Embryonic facial prominence (tissue), 1 donor: ENCODE results near the gene MYO9B.
"Not testable (repeated sequence)": the region's sequence is repeated elsewhere in the genome, so short reads cannot be mapped to it uniquely, and the experiment has no call there.

Experiments
- DNase-seq: peaks from one replicate; pipeline ENCODE4 v3.0.0-alpha.2; 2016; ENCODE audit errors: extremely low spot score

Gene MYO9B

DNA sequence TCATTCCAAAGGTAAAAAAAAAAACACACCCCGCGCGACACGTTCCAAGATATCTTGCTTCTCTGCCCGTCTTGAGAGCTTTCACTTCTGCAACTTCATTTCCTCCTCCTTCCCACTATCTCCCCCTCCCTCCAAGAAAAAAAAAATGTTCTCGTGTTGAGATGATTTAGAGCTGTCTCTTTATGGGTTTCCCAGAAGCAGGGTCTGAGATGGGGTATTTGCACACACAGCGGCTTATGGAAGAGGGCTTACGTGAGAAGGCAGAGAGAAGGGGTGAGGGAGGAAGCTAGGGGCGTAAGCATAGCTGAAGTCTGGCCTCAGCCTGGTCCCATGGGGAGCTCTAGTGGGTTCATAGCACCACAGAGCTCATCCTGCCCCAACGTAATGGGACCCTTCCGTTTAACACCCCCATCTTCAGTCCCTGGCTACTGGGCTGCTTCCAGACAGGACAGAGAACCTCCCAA lies 108.3 kb downstream of the MYO9B start:
- no peak for DNase-seq

DNA sequence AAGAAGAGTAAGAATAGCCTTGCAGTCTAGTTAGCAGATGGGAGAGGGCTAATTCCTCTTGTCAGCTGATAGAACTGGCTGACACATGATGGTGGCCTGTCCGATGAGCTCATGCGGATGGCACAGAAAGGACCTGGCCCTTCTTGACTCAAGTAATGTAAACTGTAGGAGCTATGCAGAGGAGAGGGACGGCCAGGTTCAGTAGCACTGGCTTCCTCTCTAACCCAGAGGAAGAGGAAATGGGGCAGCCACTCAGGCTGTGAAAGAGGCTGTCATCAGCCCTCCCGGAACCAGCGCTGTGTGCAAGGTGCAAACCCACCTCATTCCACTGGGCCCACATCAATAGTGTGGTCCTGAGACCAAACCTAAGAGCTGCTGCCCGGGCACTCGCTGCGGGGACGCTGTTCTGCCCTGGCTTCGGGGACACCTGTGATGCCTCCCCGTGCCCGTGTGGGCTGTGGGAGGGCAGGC lies 108.8 kb downstream of the MYO9B start:
- no peak for DNase-seq

DNA sequence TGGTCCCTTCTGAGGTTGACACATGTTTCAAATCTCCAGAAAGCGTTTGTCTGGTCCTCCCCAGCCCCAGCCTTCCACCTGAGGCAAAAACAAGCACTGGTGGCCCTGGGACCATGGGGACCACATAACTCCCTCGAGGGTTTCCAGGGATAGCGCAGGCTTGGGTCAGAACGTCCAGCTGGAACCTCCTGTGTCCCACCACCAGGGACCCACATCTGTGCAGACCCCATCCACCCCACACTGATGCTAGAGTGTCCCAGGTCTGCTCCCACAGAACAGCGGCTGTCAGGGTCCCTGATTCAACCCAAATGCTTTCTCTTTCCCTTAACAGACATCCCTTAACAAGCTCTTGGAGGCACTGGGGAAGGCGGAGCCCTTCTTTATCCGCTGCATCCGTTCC lies 110.0 kb downstream of the MYO9B start:
- no peak for DNase-seq

DNA sequence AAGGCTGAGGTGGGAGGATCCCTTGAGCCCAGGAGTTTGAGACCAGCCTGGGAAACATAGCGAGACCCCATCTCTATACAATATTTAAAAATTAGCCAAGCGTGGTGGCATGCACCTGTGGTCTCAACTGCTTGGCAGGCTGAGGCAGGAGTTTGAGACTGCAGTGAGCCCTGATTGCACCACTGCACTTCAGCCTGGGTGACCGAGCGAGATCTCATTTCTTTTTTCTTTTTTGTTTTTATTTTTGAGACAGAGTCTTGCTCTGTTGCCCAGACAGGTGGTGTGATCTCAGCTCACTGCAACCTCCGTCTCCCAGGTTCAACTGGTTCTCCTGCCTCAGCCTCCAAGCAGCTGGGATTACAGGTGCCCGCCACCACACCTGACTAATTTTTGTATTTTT lies 116.2 kb downstream of the MYO9B start:
- not testable (repeated sequence) for DNase-seq

DNA sequence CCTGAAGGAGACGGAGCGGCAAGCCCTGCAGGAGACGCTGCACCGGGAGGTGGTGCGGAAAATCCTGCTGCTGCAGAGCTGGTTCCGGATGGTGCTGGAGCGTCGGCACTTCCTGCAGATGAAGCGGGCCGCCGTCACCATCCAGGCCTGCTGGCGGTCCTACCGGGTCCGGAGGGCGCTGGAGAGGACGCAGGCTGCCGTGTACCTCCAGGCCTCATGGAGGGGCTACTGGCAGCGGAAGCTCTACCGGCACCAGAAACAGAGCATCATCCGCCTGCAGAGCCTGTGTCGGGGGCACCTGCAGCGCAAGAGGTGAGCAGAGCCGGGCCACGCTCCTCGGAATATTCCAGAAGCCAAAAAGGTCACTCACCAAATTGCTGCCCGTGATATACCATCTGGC lies 117.2 kb downstream of the MYO9B start:
- DNase-seq = no peak

DNA sequence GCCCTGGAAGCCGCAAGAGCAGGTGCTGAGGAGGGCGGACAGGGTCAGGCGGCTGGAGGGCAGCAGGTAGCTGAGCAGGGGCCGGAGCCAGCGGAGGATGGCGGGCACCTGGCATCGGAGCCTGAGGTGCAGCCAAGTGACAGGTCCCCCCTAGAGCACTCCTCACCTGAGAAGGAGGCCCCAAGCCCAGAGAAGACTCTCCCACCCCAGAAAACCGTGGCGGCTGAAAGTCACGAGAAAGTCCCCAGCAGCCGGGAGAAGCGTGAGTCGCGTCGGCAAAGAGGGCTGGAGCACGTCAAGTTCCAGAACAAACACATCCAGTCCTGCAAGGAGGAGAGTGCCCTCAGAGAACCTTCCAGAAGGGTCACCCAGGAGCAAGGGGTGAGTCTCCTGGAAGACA lies 119.0 kb downstream of the MYO9B start:
- DNase-seq = no peak

DNA sequence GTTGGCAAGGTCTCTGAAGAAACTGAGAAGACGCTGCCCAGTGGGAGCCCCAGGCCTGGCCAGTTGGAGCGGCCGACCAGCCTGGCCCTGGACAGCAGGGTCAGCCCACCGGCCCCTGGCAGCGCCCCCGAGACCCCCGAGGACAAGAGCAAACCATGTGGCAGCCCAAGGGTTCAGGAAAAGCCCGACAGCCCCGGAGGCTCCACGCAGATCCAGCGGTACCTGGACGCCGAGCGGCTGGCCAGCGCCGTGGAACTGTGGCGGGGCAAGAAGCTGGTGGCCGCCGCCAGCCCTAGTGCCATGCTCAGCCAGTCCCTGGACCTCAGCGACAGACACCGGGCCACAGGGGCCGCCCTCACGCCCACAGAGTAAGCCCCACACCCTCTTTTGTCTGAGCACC lies 119.5 kb downstream of the MYO9B start:
- no peak for DNase-seq

DNA sequence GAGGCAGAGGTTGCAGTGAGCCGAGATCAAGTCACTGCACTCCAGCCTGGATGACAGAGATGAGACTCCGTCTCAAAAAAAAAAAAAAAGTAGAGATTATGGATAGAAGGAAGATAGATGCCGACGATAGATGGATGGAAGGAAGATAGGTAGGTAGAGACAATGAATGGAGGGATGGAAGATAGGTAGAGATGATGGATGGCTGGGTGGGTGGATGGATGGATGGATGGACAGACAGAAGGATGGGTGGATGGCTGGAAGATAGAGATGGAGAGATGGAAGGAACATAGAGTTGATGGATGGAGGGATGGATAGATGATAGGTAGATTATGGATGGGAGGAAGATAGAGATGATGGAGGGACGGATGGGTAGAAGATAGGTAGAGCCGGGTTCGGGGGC lies 121.0 kb downstream of the MYO9B start:
- no peak for DNase-seq

DNA sequence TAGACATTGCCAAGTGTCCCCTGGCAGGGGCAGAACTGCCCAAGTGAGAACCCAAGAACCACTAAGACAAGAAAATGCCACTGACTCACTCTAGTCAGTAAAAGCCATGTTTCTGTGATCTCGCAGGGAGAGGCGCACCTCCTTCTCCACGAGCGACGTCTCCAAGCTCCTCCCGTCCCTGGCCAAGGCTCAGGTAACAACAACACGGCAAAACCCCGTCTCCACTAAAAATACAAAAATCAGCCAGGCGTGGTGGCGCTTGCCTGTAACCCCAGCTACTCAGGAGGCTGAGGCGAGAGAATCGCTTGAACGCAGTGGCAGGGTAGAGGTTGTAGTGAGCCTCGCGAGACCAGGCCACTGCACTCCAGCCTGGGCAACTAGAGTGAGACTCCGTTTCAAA lies 122.1 kb downstream of the MYO9B start:
- no peak for DNase-seq

DNA sequence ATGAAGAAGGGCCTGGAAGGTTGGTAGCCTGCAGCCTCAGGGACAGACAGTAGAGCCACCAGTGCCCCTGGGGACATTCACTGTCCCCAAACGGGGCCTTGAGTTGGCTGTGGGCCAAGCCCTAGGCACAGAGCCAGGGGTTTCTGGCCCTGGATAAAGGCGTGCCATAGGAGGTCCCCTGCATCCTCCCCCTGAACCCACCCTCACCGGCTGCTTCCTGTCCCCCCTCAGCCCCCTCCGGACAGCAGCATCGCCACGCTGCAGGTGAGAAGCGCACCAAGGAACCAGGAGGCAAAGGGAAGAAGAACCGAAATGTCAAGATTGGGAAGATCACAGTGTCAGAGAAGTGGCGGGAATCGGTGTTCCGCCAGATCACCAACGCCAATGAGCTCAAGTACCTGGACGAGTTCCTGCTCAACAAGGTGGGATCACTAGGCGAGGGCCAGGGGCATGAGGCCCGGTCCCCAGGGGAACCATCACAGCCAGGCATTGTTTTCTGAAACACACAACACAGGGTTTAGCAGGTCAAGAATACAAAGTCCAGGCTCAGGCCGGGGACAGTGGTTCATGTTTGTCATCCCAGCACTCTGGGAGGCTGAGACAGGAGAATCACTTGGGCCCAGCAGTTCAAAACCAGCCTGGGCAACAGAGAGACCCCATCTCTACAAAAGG lies 125.0 kb downstream of the MYO9B start:
- no peak for DNase-seq

DNA sequence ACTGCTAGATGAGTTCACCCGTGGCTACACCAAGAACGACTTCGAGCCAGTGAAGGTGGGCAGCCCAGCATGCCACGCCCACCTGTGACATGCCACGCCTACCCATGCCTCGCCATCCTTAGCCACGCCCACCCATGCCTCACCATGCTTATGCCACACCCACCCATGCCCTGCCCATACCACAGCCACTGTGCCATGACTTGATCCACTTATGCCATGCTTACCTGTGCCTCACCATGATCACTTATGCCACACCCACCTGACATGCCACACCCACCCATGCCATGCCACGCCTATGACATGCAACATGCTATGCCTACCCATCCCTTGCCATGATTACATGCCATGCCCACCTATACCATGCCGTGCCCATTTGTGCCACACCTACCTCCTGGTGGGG lies 126.7 kb downstream of the MYO9B start:
- no peak for DNase-seq

DNA sequence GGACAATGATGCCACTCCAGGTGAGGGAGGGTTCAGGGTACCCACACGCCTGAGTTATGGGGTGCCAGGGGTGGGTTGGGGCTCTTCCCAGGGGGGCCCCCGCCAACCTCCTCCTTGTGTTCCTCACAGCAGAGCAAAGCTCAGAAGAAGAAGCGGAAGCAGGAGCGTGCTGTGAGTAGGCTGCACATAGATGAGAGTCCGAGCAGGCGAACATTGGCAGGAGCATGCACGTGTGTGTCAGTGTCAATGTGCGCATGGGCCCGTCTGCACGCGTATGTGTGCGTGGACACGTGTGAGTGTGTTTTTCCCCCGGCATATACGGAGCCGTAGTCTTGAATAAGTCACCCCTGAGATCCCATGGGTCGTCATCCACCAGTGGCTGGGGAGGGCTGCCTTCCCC lies 127.1 kb downstream of the MYO9B start:
- DNase-seq = no peak

DNA sequence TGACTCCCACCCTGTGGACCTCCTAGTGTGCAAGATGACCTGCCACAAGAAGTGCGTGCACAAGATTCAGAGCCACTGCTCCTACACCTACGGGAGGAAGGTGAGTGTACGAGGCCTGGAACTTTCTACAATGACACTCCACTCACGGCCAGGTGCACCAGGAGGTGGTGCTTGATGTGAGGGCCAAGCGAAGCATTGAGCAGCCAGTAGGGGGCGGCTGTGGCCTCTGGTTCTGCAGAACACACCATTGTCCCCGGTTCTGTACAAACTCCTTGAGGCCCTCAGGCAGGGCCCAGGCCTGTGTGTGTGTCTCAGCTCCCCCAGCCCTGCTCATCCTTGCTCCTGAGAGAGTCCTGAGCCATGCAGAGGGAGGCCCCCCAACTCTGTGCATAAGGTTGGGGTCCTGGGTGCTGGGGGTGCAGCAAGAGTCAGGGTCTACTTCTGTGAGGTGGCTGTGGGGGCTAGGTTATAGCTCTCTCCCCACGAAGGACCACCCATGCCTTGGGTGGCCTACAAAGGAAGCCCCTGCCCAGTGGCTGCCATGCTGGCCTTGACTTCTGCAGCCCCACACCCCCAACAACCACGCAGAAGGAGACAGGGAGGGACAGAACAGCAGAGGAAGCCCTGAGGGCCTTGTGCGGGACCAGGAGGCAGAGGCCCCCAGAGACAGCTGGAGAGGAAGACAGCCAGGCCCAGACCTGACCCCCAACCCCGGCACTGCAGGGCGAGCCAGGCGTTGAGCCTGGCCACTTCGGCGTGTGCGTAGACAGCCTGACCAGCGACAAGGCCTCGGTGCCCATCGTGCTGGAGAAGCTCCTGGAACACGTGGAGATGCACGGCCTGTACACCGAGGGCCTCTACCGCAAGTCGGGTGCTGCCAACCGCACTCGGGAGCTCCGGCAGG lies 129.9 kb downstream of the MYO9B start:
- no peak for DNase-seq

DNA sequence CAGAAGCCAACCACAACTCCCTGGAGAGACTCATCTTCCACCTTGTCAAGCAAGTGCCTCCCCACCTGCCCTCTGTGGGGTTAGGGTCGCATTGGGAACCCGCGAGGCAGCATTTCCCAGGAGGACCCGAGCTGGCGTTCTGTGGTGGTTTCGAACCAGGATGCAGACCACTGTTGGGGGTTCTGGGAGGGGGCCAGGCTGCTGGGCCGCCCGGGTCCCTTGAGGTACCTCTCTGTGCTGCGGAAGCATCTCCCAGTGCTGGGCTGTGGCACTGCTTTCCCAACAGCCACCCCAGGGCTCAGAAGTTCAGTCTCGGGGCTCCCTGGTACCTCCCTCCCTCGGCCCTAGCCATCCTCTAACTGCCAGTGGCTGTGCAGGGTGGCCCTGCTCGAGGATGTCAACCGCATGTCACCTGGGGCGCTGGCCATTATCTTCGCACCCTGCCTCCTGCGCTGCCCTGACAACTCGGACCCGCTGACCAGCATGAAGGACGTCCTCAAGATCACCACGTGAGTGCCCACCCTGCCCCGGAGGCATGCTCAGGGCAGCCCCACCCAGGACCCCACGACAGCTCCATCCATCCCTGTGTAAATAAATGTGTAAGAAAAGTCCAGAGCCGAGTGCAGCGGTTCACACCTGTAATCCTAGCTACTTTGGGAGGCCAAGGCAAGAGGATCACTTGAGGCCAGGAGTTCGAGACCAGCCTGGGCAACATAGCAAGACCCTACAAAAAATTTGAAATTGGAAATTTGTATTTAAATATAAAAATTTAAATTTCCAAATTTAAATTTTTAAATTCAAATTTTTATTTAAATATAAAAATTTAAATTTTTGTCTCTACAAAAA lies 131.4 kb downstream of the MYO9B start:
- DNase-seq = no peak

DNA sequence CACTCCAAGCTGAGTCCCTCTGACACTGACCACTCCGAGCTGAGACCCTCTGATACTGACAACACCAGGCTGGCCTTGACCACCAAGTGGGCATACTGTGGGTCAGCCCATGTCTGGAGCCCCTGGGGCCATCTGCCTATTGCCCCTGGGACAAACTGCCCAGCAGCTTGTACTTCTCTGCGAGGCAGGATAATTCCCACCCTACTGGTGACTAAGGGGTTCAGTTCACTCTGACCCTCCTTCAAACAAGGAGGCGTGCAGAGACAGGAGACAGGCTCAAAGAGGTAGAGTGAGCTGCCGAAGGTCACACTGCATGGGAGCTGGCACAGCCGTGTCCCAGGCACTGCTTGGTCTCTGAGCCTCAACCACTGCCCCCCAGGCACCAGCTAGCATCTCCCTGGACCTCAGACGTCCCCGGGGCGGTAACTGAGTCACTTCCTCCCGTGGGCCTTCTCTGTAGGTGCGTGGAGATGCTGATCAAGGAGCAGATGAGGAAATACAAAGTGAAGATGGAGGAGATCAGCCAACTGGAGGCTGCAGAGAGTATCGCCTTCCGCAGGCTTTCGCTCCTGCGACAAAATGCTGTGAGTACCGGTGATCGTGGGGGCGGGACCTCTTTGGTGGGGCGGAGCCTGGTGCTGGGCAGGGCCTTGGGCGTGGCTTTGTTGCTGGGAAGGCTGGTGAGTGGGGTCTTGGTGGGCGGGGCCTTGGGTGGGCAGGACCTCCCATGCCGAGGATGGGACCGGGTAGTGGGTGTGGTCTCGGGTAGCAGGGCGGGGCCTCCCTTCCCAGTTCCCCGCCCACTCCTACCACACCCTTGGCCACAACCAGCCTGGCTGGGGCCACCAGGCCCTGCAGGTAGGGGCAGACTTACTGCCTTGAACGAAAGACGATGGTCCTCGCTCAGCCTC lies 133.8 kb downstream of the MYO9B start:
- DNase-seq = no peak

DNA sequence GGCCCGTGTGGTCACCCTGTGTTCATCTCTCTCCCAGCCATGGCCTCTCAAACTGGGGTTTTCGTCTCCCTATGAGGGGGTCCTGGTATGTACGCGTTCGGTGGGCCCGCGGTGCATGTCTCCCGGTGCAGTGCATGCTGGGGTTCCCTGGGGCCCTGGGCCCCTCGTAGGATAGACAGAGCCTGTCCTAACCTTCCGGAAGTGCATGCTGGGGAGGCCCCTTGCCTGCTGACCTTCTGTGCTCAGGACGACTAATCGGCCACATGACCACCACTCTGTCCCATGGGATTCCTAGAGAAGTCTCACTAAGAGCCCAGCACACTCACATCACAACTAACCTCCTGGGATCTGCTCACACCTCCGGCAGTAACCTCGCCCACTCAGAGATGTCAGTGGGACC lies 134.7 kb downstream of the MYO9B start:
- no peak for DNase-seq

DNA sequence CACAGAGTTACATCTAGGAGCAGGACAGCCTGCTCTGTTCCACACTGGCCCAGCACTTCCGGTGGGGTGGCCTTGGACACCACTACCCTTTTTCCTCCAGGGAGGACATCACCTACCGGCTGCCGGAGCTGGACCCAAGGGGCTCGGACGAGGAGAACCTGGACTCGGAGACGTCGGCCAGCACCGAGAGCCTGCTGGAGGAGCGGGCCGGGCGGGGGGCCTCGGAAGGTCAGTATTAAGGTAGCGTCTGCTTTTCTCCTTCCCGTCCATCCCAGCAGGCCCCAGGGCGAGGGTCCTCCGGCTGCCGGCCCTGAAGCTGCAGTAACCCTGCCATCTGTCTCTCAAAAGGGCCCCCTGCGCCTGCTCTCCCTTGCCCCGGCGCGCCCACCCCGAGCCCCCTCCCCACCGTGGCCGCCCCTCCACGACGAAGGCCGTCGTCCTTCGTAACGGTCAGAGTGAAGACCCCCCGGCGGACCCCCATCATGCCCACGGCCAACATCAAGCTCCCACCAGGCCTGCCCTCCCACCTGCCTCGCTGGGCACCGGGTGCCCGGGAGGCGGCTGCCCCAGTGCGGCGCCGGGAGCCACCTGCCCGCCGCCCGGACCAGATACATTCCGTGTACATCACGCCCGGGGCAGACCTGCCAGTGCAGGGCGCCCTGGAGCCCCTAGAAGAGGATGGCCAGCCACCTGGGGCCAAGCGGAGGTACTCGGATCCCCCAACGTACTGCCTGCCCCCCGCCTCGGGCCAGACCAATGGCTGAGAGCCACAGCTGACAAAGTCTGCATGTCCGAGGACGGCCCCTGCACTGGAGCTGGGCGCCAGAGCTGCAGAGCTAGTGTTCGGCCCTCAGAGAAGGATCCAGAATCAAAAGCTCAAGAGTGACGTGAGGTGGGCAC lies 136.2 kb downstream of the MYO9B start:
- no peak for DNase-seq

DNA sequence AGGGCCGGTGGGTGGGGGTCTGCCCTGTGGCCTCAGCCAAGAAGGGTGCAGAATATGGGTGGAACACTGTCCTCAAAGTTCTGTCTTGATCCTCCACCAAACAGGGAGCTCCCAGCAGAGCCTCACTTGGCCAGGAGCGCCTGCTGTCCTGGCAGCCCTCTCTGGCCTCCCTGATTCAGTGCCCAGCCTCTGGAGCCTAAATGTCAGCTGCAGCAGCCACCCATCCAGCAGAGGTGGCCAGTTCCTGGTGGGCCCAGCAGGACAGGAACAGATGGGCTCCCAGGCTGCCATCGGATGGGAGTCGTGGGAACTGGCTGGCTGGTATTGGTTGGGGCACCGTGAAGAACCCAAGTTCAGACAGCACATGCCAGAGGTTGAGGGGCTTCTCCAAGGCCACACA lies 137.8 kb downstream of the MYO9B start:
- DNase-seq = no peak

DNA sequence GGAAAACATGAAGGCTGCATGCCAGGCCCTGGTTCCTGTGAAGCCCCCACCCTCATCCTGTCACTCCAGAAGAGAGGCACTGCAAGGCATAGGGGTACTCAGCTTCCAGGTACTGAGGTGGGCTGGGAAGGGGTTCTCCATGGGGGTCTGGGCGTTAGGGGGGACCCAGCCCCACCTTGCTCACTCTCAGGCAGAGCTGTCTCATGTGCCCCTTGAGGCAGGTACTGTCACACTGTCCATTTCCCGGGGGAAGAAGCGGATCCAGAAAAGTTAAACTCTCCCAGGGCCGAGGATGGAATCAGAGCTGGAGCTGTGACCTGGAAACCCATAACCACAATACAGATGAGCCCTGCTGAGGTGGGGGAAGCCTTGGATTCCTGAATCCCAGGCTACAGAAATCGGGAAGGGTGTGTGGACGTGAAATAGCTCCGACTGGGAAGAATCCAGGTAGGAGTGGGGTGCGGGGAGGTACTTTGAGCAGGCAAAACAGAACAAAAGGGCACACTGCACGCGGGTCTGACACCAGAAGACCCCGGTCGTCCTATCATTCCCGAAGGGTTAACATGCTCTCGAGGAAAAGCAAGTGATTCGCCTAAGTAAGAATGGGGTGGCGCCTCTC lies 139.0 kb downstream of the MYO9B start:
- DNase-seq = no peak
